HG03520 (cell line): ENCODE data around the gene IFITM10.
"Not testable (repeated sequence)": the region's sequence is repeated elsewhere in the genome, so short reads cannot be mapped to it uniquely, and the experiment has no call there.

ENCODE experiments used
- ATAC-seq: cut with Tn5 transposase; IDR thresholded peaks from one replicate; pipeline ENCODE4 v1.9.1; 2021; ENCODE audit warnings: mild to moderate bottlenecking, moderate library complexity; ENCODE audit not compliant: unreplicated experiment

Gene IFITM10

DNA sequence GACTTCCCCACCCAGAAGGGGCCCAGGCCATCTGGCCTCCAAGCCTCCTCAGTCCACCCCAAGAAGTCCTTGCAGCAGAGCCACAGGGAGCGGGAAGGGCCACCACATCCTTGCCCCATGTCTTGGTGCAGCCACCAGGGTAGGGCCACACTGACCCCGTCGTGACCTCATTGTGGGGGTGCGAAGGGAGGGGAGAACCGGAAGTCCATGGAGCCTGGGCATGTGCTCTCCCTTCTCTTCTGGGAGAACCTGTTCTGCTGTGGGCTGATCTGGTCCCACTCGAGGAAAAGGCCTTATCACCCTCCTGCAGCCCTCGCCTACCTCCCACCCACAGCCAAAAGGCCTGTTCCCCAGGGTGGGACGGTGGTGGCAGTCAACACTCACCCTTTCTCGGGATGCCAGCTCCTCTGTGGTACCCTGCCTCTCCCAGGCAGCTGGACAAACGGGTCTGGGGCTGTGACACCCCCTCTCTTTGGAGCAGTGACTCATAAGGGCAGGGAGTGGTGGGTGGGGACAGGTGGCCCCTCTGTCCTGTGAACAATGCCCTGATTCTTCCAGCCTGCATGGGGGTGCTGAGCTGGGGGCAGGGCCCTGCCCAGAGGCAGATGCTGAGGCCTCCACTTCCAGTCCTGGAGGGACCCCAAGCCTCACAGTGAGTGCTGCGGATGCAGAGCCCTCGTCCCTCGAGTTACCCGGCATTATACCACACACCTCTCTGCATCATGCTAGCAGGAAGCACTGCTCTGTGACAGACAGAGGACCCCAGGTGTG lies 27.9 kb upstream of the IFITM10 start:
- ATAC-seq, result no peak

DNA sequence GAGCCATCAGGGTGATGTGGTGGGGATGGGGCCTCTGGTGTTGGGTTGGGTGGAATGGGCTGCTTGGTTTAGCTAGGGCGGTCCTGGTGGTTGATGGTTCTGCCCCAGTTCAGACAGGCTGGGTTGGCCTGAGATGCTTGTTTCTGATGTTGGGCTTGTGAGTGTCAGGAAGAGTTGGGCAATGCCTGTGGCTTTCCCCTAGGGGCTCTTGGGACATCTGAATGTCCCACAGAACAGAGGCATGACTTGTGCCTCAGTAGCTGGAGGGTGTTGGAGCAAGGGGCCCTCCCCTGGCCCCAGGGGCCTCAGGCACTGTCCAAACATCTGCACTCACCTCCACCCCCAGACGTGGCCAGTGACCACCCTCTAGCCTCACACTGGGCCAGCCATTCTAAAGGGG lies 27.3 kb upstream of the IFITM10 start:
- no peak for ATAC-seq

DNA sequence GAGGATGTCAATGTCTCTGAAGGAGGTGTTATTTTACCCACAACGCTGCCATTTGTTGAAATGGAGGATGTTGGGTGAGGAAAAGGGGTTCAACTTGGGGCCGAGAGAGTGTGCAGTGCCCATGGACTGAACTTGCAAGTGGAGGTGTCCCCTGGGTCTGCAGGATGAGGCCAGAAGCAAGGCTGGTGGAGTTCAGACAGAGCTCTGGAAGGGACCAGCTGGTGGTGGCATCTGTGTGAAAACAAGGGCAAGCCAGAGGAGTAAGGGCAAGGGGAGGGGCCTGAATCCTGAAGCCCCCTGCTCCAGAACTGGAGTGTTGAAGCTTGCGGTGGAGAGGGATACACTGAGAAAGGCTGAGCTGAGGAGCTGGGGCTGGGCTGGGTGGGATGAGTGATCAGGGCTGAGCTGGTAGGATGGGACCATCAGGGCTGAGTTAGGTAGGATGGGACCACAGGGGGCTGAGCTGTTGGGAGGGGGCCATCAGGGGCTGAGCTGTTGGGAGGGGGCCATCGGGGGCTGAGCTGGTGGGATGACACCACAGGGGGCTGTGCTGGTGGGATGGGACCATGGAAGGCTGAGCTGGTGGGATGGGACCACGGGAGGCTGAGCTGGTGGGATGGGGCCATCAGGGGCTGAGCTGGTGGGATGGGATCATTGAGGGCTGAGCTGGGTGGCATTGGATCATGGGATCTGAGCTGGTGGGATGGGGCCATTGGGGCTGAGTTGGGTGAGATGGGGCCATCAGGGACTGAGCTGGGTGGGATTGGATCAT lies 26.7 kb upstream of the IFITM10 start:
- no peak for ATAC-seq

DNA sequence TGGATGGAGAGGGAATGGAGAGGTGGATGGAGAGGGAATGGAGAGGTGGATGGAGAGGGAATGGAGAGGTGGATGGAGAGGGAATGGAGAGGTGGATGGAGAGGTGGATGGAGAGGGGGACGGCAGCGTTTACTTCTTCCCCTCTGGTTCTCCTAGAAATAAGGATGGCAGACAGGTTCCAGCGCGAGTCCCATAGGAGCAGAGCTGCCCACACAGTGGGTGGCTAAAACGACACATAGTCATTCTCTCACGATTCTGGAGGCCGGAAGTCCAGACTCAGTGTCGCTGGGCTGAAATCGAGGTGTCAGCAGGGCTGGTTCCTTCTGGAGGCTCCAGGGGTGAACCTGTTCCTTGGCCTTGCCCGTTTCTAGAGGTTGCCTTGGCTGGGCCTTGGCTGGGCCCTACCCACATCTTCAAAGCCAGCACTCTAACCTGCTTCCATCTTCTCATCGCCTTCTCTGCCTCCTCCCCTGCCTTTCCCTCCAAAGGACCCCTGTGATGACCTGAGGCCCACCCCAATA lies 26.0 kb upstream of the IFITM10 start:
- ATAC-seq, result no peak

DNA sequence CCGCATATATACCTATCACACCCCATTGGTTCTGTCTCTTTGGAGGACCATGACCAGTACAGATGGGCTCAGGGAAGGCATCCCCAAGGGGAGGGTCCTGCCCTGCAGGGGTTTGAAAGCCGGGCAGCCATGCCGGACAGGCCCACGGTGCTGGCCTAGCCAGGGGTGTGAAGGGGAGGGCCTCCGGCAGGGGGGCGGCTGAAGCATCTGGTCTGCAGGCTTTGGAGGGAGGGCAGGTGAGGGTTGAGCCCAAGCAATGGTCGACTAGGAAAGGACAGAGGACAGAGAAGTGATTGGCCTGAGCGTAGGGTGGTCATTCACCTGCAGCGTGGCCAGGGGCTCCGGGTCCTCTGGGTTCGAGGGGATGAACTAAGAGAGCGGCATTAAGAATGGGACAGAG lies 24.5 kb upstream of the IFITM10 start:
- no peak for ATAC-seq

DNA sequence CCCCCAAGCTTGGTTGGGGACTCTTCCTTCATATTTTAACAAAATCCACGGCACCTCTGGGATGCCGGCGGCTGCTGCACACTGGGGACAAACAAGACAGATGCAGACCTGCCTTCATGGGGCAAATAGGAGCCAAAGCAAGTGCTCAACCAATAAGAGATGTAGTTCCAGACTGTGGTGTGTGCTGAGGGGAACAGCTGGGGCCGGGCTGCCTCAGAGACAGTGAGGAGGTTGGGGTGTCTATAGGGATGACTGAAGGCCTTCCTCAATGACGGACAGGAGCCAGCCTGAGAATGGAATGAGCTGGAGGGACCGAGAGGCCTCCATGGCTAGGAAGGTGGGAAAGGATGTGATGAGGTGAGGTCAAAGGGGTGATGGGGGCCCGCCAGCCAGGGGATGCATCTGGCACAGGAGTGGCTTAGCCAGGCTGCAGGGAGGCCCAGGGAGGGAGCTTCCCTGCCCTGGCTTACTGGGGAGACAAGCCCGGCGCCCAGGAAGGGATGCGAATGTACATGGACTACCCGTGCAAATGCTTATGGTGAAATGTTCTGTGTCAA lies 23.7 kb upstream of the IFITM10 start:
- ATAC-seq, result no peak

DNA sequence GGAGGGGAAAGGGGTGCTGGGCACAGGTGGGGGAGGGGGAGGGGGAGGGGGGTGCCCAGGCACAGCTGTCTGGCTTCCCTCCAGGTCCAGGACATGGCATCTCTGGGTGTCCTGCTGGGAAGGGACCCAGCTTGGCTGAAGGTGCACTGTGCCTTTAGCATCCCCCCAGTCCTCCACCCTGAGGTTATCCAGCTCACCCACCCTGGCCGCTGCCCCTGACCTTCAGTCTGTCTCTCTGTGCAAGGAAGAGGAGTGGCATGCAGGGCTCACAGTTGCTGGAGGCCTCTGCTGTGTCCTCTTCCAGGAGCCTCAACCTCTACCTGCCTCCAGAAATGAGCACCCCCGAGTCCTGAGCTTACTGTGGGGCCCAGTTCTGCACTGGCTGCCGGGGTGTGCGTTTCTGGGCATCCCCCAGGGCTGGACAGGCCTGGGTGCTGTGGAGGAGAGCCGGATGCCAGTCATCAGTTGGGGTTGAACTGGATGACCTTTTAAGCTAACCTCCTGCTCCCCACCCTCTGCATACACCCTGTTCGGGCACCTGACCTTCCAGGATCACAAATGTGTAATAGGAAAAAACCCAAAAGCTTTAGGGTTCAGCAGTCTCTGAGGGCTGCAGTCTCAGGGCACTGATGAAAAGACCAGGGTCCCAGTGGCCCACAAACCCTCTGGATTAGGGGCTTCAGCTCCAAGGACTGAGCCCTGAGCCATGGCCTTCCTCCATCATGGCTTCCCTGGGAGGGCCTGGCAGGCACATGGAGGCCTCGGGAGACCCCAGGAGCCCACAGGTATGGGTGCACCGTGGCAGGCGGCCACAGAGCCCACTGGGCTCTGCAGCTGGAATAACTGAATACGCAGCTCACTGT lies 23.0 kb upstream of the IFITM10 start:
- ATAC-seq, result no peak

DNA sequence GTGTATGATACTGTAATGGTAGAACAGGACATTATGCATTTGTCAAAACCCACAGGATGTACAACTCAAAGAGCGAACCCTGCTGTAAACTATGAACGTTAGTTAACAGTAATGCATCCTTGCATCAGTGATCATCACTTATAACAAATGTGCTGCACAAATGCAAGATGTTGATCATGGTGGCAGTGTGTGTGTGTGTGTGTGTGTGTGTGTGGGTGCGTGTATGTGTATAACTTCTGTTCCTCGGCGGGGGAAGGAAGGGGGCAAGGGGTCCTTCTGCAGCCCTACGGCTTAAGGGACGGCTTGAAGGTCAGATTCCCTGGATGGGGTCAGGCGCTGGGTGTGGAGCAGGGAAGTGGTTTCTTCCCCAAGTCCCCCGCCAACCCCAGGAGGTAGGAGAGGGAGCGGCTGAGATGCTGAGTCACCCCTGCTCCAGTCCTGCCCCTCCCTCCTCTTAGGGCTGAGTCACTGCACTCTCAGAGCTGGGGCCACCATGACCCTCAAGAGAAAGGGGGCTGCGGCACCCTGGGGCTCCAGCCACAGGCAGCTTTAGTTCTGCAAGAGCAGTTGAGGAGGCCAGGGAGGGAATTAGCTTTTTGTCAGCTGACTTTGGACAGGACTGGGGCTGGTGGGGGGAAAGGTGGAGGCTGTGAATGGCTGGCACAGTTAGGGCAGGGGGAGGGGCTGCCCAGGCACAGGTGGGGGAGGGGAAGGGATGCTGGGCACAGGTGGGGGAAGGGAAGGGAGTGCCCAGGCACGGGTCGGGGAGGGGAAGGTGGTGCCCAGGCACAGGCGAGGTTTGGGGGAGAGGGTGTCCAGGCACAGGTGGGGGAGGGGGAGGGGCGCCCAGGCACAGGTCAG lies 22.1 kb upstream of the IFITM10 start:
- ATAC-seq, result no peak

DNA sequence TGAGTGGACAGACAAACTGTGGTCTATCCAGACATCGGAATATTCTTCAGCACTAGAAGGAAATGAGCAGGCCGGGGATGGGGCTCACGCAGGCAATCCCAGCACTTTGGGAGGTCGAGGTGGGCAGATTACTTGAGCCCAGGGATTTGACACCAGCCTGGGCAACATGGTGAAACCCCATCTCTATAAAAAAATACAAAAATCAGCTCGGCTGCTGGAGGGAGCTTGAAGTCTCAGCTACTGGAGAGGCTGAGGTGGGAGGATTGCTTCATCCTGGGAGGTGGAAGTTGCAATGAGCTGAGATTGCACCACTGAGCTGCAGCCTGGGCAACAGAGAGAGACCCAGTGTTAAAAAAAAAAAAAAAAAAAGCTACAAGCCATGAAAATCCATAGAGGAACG lies 21.3 kb upstream of the IFITM10 start:
- no peak for ATAC-seq

DNA sequence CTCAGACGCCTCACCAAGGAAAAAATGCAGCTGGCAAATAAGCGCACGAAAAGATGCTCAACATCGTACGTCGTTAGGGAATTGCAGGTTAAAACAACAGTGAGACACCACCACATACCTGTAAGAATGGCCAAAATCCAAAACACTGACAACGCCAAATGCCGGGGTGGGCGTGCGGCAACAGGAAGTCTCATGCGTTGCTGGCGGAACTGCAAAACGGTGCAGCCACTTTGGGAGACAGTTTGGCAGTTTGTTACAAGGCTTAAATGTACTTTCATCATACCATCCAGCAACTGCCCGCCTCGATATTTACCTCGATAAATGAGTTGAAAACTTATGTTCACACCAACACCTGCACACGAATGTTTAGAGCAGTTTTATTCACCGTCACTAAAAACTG lies 20.9 kb upstream of the IFITM10 start:
- ATAC-seq, result no peak

DNA sequence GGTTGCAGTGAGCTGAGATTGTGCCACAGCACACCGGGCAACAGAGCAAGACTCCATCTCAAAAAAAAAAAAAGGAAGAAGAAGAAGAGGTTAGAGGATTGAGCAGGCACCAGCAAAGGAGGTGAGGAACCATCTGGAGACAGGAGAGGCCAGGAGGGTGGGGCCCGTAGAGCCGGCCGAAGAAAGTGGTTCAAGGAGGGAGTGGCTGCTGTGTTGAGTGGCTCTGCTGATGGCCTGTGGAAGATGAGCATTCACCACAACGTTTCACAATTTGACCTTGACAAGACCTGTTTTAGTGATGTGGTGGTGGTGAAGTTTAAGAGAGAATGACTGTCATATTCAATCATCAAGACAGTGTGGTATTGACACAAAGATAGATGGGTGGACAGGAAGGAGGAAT lies 20.1 kb upstream of the IFITM10 start:
- ATAC-seq, result no peak

DNA sequence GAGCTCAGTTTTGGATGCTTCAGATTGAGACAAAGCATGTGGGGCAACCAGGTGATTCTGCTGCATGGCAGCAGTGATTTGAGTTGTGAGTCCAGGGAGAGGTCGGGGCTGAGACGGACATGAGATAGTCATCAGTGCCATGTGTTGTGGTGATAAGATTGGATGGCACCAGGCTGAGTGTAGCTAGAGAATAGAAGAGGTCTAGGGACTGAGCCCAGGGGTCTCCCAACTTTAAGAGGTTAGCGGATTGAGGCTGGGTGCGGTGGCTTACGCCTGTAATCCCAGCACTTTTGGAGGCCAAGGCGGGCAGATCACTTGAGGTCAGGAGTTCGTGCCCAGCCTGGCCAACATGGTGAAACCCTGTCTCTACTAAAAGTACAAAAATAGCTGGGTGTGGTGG lies 19.7 kb upstream of the IFITM10 start:
- no peak for ATAC-seq

DNA sequence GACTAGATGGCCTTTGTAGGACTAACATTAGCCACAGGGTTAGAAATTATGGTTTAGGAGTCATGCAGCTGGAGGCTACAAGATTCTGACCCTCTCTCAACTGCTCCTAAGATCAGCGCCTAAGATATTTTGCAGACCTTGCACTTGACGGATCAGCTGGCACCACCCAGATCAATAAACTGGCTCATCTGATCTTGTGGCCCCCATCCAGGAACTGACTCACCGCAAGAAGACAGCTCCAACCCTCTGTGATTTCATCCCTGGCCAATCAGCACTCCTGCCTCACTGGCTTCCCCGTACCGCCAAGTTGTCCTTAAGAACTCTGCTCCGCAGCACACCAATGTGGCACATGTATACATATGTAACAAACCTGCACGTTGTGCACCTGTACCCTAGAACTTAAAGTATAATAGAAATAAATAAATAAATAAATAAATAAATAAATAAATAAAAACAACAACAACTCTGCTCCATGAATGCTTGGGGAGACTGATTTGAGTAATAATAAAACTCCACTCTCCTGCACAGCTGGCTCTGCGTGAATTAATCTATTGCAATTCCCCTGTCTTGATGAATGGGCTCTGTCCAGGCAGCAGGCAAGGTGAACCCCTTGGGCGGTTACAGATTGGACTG lies 19.0 kb upstream of the IFITM10 start:
- not testable (repeated sequence) for ATAC-seq

DNA sequence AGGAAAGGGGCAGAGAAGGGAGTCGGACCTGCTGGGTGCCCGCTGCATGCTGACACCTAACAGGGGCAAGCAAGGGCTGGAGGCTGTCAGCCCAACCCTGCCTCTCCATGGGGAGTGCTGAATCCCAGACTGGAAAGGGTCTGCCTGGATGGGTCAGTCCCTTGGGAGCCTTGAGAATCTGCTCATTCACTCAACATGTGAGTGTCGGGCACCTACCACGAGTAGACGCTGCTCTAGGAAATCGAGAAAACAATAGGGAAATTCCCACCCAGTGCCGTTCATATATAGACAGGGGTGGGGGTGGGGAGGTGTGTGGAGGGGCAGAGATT lies 17.7 kb upstream of the IFITM10 start:
- ATAC-seq, result no peak

DNA sequence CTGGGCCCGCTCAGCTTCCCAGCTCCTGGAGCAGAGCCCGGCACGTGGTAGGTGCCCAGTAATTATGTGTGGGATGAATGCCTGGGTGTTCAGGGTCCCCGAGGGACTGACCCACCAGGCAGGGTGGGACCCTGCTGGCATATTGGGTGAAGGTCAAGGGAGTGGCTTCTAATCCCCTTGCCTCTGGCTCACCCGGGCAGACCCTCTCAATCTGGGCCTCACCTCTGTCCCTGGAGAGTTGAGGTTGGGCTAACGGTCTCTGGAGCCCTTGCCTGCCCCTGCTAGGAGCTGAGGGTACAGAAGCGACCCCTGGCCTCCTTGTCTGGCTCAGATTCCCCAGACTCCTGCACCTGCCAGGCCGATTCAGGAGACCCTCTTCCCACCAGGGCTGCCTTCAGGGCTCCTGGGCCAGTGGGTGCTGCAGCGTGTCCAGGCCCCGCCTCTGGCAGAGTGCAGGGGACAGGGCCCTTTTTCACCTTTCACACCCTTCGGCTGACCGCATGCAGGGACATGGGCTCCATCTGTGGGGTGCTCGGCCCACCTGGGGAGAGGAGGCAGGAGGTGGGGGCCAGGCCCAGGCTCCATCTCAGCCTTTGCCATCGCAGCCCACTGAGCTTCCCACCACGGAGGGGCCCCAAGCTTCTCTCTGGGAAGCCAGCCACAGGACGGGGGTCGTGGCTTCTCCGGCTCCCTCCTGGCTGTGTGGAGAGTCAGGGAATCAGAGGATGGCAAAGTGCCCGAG lies 17.2 kb upstream of the IFITM10 start:
- no peak for ATAC-seq

DNA sequence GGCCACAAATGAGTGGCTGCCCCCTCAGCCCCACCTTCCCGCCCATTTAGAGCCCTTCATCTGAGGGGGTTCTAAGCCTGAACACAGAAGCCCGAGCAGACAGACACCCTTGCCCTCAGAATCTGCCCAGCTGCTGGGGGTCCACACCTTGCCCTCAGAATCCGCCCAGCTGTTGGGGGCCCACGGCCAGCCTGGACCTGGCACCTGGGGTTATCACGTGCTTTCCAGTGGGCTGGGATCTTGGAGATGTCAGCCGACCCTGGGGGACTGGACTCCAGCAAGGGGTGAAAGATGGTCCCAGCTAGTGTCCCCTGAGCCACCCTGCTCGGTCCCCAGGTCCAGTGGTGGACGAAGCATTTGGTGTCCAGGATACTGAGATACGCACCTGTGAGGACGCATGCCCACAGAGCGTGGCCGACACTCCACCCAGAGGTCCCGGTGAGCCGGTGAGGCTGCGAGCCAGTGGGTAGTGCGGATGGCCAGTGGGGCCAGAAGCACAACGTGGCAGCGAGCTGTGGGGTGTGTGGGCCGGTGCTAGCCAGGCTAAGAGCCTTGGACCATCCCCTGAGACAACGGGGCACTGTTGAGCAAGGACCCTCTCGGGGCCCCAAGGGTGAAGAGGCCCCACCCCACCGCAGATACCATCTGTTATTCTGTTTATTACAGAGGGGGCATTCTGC lies 16.5 kb upstream of the IFITM10 start:
- no peak for ATAC-seq

DNA sequence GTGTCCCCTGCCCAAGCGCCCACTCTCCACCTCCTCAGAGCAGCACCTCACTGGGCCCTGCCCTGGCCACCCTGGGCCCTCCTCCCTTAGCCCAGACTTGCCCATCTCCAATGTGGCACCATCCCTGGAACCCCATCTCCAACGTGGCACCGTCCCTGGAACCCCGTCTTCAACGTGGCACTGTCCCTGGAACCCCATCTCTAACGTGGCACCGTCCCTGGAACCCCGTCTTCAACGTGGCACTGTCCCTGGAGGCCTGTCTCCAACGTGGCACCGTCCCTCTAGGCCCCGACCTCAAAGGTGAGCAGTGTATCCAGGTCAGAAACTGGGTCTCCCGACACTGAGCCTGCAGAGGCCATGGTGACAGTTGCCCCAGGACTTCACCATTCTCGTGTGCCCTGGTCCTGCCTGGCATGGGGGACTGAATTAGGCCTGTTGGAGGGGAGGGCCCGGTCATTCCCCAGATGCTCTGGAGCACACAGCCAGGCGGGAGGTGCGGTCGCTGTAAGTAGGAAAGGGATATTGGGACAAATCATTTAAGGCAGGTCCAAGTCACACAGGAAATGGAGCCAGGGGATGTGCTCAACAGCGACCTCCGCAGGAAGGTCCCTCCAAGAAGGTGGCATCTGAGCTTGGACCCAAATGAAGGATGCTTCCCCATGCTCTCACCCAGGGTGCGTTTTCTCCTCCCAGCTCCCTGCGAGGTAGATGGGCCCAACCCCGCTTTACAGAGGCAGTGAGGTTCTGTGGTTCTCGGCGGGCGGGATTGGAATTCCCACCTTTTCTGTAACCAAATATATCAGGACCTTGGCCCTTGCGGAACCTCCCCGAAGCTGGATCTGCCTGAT lies 15.7 kb upstream of the IFITM10 start:
- no peak for ATAC-seq
